Testis (tissue), 2 donors: ENCODE results near the gene INO80B.

Experiments used
- POLR2A ChIP-seq: fragments of 450-650 bp; IDR thresholded peaks from one replicate; pipeline ENCODE4 v1.6.1; 2017; ENCODE audit warnings: antibody characterized with exemption, mild to moderate bottlenecking, moderate library complexity
- TF ChIP-seq, protein P1 (sequence below), 3 experiments: fragments of 450-650 bp in 2 of 3; fragments of 200-600 bp in 1 of 3; sonication (generic) in 1 of 3; IDR thresholded peaks; one replicate each; pipeline ENCODE4 v1.5.1; 2016 to 2019; ENCODE audit warnings: antibody characterized with exemption in 3 of 3, mild to moderate bottlenecking in 2 of 3, moderate library complexity in 1 of 3

DNA sequence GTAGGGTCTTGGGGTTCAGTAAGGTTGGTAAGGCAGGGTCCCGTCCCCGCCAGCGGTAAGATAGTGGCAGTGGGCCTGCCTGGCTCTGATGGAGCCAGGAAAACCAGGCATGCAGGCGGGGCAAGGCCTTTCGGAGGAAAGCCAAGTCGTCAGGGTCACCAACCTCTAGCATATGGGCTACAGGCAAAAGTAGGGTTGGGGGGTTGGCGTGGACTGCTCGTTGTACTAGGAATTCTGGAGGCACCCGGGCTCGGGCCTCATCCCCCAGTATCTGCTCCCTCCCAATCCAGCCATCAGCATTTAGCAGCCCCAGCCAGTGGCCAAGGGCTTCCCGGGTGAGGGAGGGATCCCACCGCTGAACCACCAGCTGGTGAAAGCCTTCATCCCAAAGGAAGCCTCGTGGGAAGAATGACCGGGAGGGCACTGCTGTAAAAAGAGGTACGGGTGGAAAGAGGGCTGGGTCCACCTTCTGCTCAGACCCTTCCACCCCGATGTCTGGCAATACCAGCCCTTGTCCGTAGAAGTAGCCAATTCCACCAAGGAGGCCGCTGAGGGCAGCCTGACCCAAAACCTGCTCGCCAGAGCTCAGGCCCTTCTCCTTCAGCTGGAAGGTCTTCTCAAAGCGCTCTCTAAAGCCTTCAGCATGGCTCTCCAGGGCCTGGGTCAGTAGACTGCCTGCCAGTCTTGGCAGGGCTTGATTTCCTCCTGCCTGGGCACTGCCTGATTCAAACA lies 7.3 kb downstream of the INO80B start:
- TF ChIP-seq, protein P1, sequence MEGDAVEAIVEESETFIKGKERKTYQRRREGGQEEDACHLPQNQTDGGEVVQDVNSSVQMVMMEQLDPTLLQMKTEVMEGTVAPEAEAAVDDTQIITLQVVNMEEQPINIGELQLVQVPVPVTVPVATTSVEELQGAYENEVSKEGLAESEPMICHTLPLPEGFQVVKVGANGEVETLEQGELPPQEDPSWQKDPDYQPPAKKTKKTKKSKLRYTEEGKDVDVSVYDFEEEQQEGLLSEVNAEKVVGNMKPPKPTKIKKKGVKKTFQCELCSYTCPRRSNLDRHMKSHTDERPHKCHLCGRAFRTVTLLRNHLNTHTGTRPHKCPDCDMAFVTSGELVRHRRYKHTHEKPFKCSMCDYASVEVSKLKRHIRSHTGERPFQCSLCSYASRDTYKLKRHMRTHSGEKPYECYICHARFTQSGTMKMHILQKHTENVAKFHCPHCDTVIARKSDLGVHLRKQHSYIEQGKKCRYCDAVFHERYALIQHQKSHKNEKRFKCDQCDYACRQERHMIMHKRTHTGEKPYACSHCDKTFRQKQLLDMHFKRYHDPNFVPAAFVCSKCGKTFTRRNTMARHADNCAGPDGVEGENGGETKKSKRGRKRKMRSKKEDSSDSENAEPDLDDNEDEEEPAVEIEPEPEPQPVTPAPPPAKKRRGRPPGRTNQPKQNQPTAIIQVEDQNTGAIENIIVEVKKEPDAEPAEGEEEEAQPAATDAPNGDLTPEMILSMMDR (IDR thresholded peaks at IDR 0.05), result no peak
- no peak for TF ChIP-seq POLR2A
